K562 (cell line): ENCODE measurements around the gene PRKAG2. TPM values are rescaled to one million over a fixed set of nuclear protein-coding genes. Genes with fewer than 3 reads are reported as not detected.

Source experiments
- ARNT ChIP-seq, 2 experiments: fragments of 450-650 bp; IDR thresholded peaks; 2 replicates each; pipeline ENCODE4 v1.6.1; 2016; ENCODE audit warnings: mild to moderate bottlenecking in 1 of 2
- C11orf30 ChIP-seq: fragments of 450-650 bp; IDR thresholded peaks from 2 replicates; pipeline ENCODE4 v1.6.1; 2016; ENCODE audit warnings: low read depth, mild to moderate bottlenecking
- CBX3 ChIP-seq, 2 experiments: IDR thresholded peaks; 1 replicate in 1 of 2; 2 replicates in 1 of 2; pipeline ENCODE4 v1.6.1; 2012; ENCODE audit warnings: inconsistent platforms in 2 of 2, low read length in 2 of 2, borderline replicate concordance in 1 of 2, control low read depth in 1 of 2
- ETV6 ChIP-seq, 3 experiments: fragments of 150-350 bp in 1 of 3; sonication (generic) in 1 of 3; formaldehyde crosslinking in 1 of 3; IDR thresholded peaks; 2 replicates each; pipeline versions ENCODE4 v1.6.1 to v1.8.0; 2014 to 2022; ENCODE audit warnings: borderline replicate concordance in 2 of 3, low read depth in 2 of 3, antibody characterized with exemption in 1 of 3, low read length in 1 of 3, mild to moderate bottlenecking in 1 of 3, missing genetic modification reagents in 1 of 3
- EWSR1 ChIP-seq: fragments of 450-650 bp; IDR thresholded peaks from 2 replicates; pipeline ENCODE4 v1.6.1; 2018; ENCODE audit warnings: borderline replicate concordance, mild to moderate bottlenecking, low read depth, moderate library complexity; ENCODE audit not compliant: partially characterized antibody
- FOXA1 ChIP-seq: fragments of 450-650 bp; IDR thresholded peaks from 2 replicates; pipeline ENCODE4 v1.6.1; 2016; ENCODE audit warnings: mild to moderate bottlenecking, borderline replicate concordance
- HCFC1 ChIP-seq: IDR thresholded peaks from 2 replicates; pipeline ENCODE4 v1.6.1; 2012; ENCODE audit warnings: low read depth, low read length, improper control_type of control experiment
- HDAC8 ChIP-seq: fragments of 450-650 bp; IDR thresholded peaks from 2 replicates; pipeline ENCODE4 v1.6.1; 2016; ENCODE audit warnings: mild to moderate bottlenecking, missing genetic modification characterization, moderate library complexity, missing compliant biosample characterization
- HEY1 ChIP-seq: fragments of 250-450 bp; sonication (Bioruptor Pico); IDR thresholded peaks from 2 replicates; pipeline ENCODE4 v1.5.0; 2020; ENCODE audit warnings: mild to moderate bottlenecking, moderate library complexity, borderline replicate concordance
- MAFK ChIP-seq: IDR thresholded peaks from 2 replicates; pipeline ENCODE4 v1.6.1; 2011; ENCODE audit warnings: low read length, improper control_type of control experiment
- MXI1 ChIP-seq: IDR thresholded peaks from 2 replicates; pipeline ENCODE4 v1.6.1; 2011; ENCODE audit warnings: low read depth, mild to moderate bottlenecking, improper control_type of control experiment, low read length
- NR2F6 ChIP-seq: fragments of 450-650 bp; formaldehyde crosslinking; IDR thresholded peaks from 2 replicates; pipeline ENCODE4 v1.4.0; 2020; ENCODE audit warnings: mild to moderate bottlenecking
- PHB ChIP-seq: fragments of 250-450 bp; sonication (Bioruptor Pico); IDR thresholded peaks from 2 replicates; pipeline ENCODE4 v1.5.0; 2021
- RFX1 ChIP-seq: fragments of 450-650 bp; IDR thresholded peaks from 2 replicates; pipeline ENCODE4 v1.6.1; 2016; ENCODE audit warnings: mild to moderate bottlenecking, moderate library complexity
- TEAD2 ChIP-seq: fragments of 450-650 bp; IDR thresholded peaks from 2 replicates; pipeline ENCODE4 v1.6.1; 2016; ENCODE audit warnings: missing genetic modification characterization, control low read depth, missing compliant biosample characterization
- ZBTB1 ChIP-seq: sonication (generic); formaldehyde crosslinking; IDR thresholded peaks from 2 replicates; pipeline ENCODE4 v1.8.1; 2023; ENCODE audit warnings: missing genetic modification reagents, low read depth, mild to moderate bottlenecking, borderline replicate concordance
- ZBTB17 ChIP-seq: fragments of 450-650 bp; formaldehyde crosslinking; IDR thresholded peaks from 2 replicates; pipeline ENCODE4 v1.4.0; 2020; ENCODE audit warnings: mild to moderate bottlenecking
- ZNF384 ChIP-seq: IDR thresholded peaks from 2 replicates; pipeline ENCODE4 v1.6.1; 2012; ENCODE audit warnings: low read depth, low read length, improper control_type of control experiment
- ZSCAN29 ChIP-seq: fragments of 450-650 bp; IDR thresholded peaks from 2 replicates; pipeline ENCODE4 v1.6.1; 2017
- polyA plus RNA-seq, 8 experiments: library from polyadenylated mRNA; depleted of rRNA in 4 of 8; stranded (reverse) in 5 of 8; unstranded in 3 of 8; fragments of >200 nt; fragmentation: Nextera tagmentation in 2 of 8; fragmentation: Illumina TruSeq in 1 of 8; extraction: Ambion mirVana in 2 of 8; extraction: Trizol in 1 of 8; gene quantifications; 2 replicates each; pipeline versions ENCODE4 v1.2.1 to v1.2.3, GENCODE V29; 2011 to 2014; ENCODE audit warnings: inconsistent platforms in 1 of 8, missing spikeins in 1 of 8
- total RNA-seq, 7 experiments: library from RNA; depleted of rRNA in 6 of 7; stranded (reverse); fragments of >200 nt in 6 of 7; fragmentation: Illumina TruSeq in 2 of 7; extraction: Trizol in 2 of 7; gene quantifications; 2 replicates each; pipeline versions ENCODE4 v1.2.1 to v1.2.3, GENCODE V29; 2011 to 2021; ENCODE audit warnings: low replicate concordance in 1 of 7
- TF ChIP-seq, protein P1 (sequence below): fragments of 450-650 bp; formaldehyde crosslinking; IDR thresholded peaks from 2 replicates; pipeline ENCODE4 v1.4.0; 2020; ENCODE audit warnings: mild to moderate bottlenecking, moderate library complexity
- TF ChIP-seq, protein P2 (sequence below): fragments of 250-450 bp; sonication (Bioruptor Pico); IDR thresholded peaks from 2 replicates; pipeline ENCODE4 v1.8.0; 2021; ENCODE audit warnings: moderate library complexity, mild to moderate bottlenecking, inconsistent platforms
- TF ChIP-seq, protein P3 (sequence below), 3 experiments: fragments of 200-800 bp in 1 of 3; fragments of 250-450 bp in 1 of 3; fragments of 450-650 bp in 1 of 3; sonication (Bioruptor Pico) in 1 of 3; sonication (Bioruptor generic) in 1 of 3; formaldehyde crosslinking in 1 of 3; IDR thresholded peaks; 2 replicates each; pipeline versions ENCODE4 v1.6.1 to v1.8.0; 2016 to 2022; ENCODE audit warnings: mild to moderate bottlenecking in 2 of 3, missing genetic modification characterization in 2 of 3, missing compliant biosample characterization in 1 of 3, moderate library complexity in 1 of 3
- TF ChIP-seq, protein P4 (sequence below): fragments of 250-450 bp; sonication (Bioruptor Pico); IDR thresholded peaks from 2 replicates; pipeline ENCODE4 v1.6.1; 2021; ENCODE audit warnings: mild to moderate bottlenecking

The PRKAG2 gene
- total and polyA plus RNA-seq, 9 of the 15 experiments (the other 6 are each of a cell fraction or from before 2014, with no cell fraction given): 0.99 to 5.6 (median 3.3) TPM

DNA sequence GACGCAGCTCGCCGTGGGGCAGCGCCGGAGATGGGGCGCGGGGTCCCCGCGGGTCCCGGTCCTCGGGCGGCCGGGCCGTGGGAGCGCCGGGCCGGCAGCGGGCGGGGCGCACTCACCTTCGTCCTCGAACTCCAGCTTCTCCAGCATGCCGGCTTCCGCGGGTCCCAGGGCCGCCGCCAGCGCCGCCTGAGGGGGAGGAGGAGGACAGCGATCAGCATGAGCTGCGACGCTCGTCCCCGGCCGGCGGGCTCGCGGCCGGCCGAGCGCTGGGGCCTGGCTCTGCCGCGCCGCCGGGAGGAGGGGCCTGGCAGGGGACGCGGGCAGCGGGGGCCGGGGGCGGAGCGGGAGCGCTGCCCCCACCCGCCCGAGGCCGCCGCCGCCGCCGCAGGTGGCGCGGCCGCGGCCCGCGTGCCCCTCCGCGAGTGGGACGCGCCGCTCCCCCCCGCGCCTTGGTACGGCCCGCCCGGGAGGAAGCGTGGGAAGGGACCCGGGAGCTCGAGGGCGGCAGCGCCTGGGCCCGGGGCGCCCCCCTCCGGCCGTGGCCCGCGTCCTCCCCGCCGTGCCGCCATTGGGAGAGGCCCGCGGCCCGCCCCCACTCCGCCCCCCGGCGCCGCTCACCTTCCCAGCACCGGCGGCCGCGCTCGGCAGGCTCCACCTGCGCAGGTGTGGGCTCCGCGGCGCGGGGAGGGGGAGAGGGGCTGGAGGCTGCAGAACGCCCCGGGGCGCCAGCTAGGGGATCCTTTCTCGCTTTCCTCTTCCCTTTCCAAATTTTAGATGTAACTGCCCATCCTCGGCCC is 244.8 kb downstream of the PRKAG2 start (continued):
- TF ChIP-seq ETV6 (IDR thresholded peaks at IDR 0.05; ENCODE audit: borderline replicate concordance in 1 of 2, low read depth in 2 of 2, low read length in 1 of 2) (peak in 1 of 2 experiments; percentile 38; a peak in 1 of 4 replicates), ETV6 (CRISPR knock-in tag; IDR thresholded peaks at IDR 0.05; ENCODE audit: borderline replicate concordance) (no peak), MAFK (no peak), CBX3 (IDR thresholded peaks at IDR 0.05; ENCODE audit: borderline replicate concordance in 1 of 2, low read length in 2 of 2) (no peak), MXI1 (no peak), FOXA1 (no peak), ARNT (IDR thresholded peaks at IDR 0.05) (no peak), RFX1 (no peak), TEAD2 (tag) (no peak), ZBTB1 (CRISPR knock-in tag) (no peak), HEY1 (CRISPR knock-in tag) (no peak), HDAC8 (tag) (no peak), C11orf30 (no peak), ZNF384 (no peak), ZSCAN29 (no peak), EWSR1 (no peak), HCFC1 (peak; percentile 50), NR2F6 (CRISPR knock-in tag) (no peak), PHB (CRISPR knock-in tag) (no peak), ZBTB17 (CRISPR knock-in tag) (no peak)
- TF ChIP-seq, protein P1, sequence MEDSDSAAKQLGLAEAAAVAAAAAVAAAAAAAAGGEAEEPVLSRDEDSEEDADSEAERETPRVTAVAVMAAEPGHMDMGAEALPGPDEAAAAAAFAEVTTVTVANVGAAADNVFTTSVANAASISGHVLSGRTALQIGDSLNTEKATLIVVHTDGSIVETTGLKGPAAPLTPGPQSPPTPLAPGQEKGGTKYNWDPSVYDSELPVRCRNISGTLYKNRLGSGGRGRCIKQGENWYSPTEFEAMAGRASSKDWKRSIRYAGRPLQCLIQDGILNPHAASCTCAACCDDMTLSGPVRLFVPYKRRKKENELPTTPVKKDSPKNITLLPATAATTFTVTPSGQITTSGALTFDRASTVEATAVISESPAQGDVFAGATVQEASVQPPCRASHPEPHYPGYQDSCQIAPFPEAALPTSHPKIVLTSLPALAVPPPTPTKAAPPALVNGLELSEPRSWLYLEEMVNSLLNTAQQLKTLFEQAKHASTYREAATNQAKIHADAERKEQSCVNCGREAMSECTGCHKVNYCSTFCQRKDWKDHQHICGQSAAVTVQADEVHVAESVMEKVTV: no peak
- TF ChIP-seq, protein P2, sequence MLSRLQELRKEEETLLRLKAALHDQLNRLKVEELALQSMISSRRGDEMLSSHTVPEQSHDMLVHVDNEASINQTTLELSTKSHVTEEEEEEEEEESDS (CRISPR knock-in tag): no peak
- TF ChIP-seq, protein P3, sequence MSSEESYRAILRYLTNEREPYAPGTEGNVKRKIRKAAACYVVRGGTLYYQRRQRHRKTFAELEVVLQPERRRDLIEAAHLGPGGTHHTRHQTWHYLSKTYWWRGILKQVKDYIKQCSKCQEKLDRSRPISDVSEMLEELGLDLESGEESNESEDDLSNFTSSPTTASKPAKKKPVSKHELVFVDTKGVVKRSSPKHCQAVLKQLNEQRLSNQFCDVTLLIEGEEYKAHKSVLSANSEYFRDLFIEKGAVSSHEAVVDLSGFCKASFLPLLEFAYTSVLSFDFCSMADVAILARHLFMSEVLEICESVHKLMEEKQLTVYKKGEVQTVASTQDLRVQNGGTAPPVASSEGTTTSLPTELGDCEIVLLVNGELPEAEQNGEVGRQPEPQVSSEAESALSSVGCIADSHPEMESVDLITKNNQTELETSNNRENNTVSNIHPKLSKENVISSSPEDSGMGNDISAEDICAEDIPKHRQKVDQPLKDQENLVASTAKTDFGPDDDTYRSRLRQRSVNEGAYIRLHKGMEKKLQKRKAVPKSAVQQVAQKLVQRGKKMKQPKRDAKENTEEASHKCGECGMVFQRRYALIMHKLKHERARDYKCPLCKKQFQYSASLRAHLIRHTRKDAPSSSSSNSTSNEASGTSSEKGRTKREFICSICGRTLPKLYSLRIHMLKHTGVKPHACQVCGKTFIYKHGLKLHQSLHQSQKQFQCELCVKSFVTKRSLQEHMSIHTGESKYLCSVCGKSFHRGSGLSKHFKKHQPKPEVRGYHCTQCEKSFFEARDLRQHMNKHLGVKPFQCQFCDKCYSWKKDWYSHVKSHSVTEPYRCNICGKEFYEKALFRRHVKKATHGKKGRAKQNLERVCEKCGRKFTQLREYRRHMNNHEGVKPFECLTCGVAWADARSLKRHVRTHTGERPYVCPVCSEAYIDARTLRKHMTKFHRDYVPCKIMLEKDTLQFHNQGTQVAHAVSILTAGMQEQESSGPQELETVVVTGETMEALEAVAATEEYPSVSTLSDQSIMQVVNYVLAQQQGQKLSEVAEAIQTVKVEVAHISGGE (CRISPR knock-in tag; IDR thresholded peaks at IDR 0.05): no peak
- TF ChIP-seq, protein P4, sequence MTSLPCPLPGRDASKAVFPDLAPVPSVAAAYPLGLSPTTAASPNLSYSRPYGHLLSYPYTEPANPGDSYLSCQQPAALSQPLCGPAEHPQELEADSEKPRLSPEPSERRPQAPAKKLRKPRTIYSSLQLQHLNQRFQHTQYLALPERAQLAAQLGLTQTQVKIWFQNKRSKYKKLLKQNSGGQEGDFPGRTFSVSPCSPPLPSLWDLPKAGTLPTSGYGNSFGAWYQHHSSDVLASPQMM (CRISPR knock-in tag): no peak
